Osteocyte (in vitro differentiated cells): Measurements from ENCODE around the gene ADAMTSL1. TPM values are rescaled to one million over a fixed set of nuclear protein-coding genes. Genes with fewer than 3 reads are reported as not detected.

Experiments used
- DNase-seq: peaks from one replicate; pipeline ENCODE4 v3.0.0; 2021; ENCODE audit warnings: mixed read lengths; ENCODE audit not compliant: unreplicated experiment; ENCODE audit errors: extremely low spot score
- H3K27ac Mint-ChIP-seq: one replicate; pipeline ENCODE4 v1.8.0; 2021; ENCODE audit warnings: mild to moderate bottlenecking, mixed read lengths; ENCODE audit not compliant: unreplicated experiment
- H3K27me3 Mint-ChIP-seq: one replicate; pipeline ENCODE4 v1.8.0; 2021; ENCODE audit warnings: mixed read lengths; ENCODE audit not compliant: unreplicated experiment
- H3K36me3 Mint-ChIP-seq: one replicate; pipeline ENCODE4 v1.8.0; 2021; ENCODE audit warnings: mixed read lengths; ENCODE audit not compliant: unreplicated experiment
- H3K4me1 Mint-ChIP-seq: one replicate; pipeline ENCODE4 v1.8.0; 2021; ENCODE audit warnings: mixed read lengths; ENCODE audit not compliant: unreplicated experiment
- H3K4me3 Mint-ChIP-seq: one replicate; pipeline ENCODE4 v1.8.0; 2021; ENCODE audit warnings: mild to moderate bottlenecking, moderate library complexity, mixed read lengths; ENCODE audit not compliant: unreplicated experiment
- H3K9me3 Mint-ChIP-seq: one replicate; pipeline ENCODE4 v1.8.0; 2021; ENCODE audit warnings: mixed read lengths; ENCODE audit not compliant: unreplicated experiment
- total RNA-seq: library from RNA; stranded (reverse); gene quantifications from 2 replicates; pipeline ENCODE4 v1.2.1, GENCODE V29; 2021
- TF ChIP-seq, protein P1 (sequence below): fragments of 200-600 bp; sonication (generic); IDR thresholded peaks from 2 replicates; pipeline ENCODE4 v1.5.0; 2021; ENCODE audit warnings: antibody characterized with exemption, mild to moderate bottlenecking, moderate library complexity

Gene ADAMTSL1
- total RNA-seq, 1 donor from 2014 or later, result 1.5 TPM

DNA sequence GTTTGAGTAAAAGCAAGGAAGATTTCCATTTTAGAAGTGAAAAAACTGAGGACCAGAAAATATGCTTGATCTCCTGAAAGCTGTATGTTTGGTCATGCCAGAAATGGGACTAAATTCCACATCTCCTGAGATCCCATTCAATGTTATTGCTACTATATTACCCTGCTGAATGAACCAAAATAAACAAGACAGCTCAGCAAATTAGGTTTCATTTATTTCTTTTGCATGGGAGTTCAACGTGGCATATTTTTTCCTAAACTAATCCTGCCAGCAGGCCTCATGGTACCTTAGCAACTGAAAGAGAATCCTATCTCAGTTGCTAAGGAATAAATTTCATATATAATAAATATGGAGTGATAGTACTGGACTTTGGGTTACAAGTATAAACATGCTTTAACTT lies 101.7 kb downstream of the ADAMTSL1 start:
- H3K36me3 Mint-ChIP-seq, result no peaks in the 10 kb centered on the region
- DNase-seq, result no peak
- peak overlapping the region; percentile 40 for H3K27ac Mint-ChIP-seq
- TF ChIP-seq, protein P1, sequence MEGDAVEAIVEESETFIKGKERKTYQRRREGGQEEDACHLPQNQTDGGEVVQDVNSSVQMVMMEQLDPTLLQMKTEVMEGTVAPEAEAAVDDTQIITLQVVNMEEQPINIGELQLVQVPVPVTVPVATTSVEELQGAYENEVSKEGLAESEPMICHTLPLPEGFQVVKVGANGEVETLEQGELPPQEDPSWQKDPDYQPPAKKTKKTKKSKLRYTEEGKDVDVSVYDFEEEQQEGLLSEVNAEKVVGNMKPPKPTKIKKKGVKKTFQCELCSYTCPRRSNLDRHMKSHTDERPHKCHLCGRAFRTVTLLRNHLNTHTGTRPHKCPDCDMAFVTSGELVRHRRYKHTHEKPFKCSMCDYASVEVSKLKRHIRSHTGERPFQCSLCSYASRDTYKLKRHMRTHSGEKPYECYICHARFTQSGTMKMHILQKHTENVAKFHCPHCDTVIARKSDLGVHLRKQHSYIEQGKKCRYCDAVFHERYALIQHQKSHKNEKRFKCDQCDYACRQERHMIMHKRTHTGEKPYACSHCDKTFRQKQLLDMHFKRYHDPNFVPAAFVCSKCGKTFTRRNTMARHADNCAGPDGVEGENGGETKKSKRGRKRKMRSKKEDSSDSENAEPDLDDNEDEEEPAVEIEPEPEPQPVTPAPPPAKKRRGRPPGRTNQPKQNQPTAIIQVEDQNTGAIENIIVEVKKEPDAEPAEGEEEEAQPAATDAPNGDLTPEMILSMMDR, result no peak
- no peak overlapping the region for H3K4me3 Mint-ChIP-seq
- no peaks in the 10 kb centered on the region for H3K27me3 Mint-ChIP-seq
- peaks cover 11% of the 10 kb centered on the region for H3K4me1 Mint-ChIP-seq
- no peaks in the 10 kb centered on the region for H3K9me3 Mint-ChIP-seq

DNA sequence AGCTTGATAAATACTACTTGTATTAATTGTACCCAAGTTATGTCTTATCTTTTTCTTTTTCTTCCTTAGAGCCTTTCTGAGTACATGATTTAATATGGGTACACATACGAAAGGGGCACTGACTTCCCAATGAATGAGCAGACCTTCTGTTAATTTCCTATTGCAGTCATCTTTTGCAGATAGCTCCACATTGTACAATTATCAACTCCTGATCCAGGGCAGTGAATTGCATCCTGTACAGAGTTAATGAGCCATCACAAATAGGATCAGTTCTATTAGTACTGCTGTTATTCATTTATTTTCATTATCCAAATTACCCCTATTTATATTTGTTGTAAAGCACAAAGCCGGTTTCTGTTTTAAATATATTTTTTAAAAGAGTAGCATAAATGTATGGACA lies 105.6 kb downstream of the ADAMTSL1 start:
- Mint-ChIP-seq H3K9me3 (no peaks in the 10 kb centered on the region), H3K4me3 (no peak overlapping the region), H3K27me3 (no peaks in the 10 kb centered on the region), H3K4me1 (peaks cover 15% of the 10 kb centered on the region), H3K36me3 (no peaks in the 10 kb centered on the region), H3K27ac (no peak overlapping the region)
- no peak for DNase-seq
- TF ChIP-seq, protein P1, result no peak

DNA sequence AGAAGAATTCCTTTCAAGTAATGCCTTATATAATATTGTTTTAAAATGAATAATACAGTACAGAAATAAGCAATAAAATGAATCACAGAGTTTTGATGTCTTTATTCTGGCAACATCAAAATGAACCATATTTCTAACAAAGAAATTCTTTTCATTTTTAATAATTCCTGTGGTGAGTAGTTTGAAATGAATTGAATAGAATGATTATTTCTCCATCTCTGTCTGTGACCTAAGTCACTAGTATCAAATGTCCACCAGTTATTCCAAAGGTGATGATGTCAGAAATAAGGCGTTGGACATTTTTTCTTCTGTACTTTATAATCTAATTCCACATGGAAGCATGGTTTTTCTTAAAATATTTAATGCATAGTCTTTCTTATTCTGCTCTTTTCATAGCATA lies 106.2 kb downstream of the ADAMTSL1 start:
- H3K27ac Mint-ChIP-seq, result no peak overlapping the region
- TF ChIP-seq, protein P1, result no peak
- H3K4me3 Mint-ChIP-seq, result no peak overlapping the region
- H3K9me3 Mint-ChIP-seq, result no peaks in the 10 kb centered on the region
- no peak for DNase-seq
- H3K4me1 Mint-ChIP-seq, result peaks cover 15% of the 10 kb centered on the region
- no peaks in the 10 kb centered on the region for H3K36me3 Mint-ChIP-seq
- no peaks in the 10 kb centered on the region for H3K27me3 Mint-ChIP-seq

DNA sequence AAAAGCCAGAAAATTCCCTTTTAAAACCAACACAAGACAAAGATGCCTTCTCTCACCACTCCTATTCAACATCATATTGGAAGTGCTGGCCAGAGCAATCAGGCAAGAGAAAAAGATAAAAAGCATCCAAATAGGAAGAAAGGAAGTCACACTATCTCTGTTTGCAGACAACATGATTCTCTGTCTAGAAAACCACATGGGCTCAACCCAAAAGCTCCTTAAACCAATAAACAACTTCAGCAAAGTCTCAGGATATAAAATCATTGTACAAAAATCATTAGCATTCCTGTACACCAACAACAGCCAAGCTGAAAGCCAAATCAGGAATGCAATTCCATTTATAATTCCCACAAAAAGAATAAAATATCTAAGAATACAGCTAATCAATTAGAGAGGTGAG lies 112.0 kb downstream of the ADAMTSL1 start:
- no peak for DNase-seq
- Mint-ChIP-seq H3K36me3 (peaks cover under 1% of the 10 kb centered on the region), H3K27me3 (no peaks in the 10 kb centered on the region), H3K4me3 (no peak overlapping the region), H3K4me1 (peaks cover 5% of the 10 kb centered on the region), H3K27ac (no peak overlapping the region), H3K9me3 (peaks cover 25% of the 10 kb centered on the region)
- TF ChIP-seq, protein P1, result no peak

DNA sequence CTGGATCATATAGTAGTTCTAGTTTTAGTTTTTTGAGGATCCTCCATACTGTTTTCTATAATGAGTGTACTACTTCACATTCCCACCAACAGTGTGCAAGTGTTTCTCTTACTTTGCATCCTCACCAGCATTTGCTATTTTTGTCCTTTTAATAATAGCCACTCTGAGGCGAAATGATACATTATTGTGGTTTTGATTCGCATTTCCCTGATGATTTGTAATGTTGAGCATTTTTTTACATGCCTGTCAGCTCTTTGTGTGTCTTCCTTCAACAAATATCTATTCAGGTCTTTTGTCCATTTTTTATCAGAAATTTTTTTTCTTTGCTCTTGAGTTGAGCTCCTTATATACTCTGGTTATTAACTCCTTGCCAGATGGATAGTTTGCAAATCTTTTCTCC lies 114.0 kb downstream of the ADAMTSL1 start:
- no peak for DNase-seq
- peaks cover 3% of the 10 kb centered on the region for H3K4me1 Mint-ChIP-seq
- H3K27me3 Mint-ChIP-seq, result no peaks in the 10 kb centered on the region
- no peak overlapping the region for H3K27ac Mint-ChIP-seq
- TF ChIP-seq, protein P1, result no peak
- peaks cover 32% of the 10 kb centered on the region for H3K9me3 Mint-ChIP-seq
- H3K36me3 Mint-ChIP-seq, result peaks cover 5% of the 10 kb centered on the region
- no peak overlapping the region for H3K4me3 Mint-ChIP-seq
